ENCODE measurements around the gene KRT80. TPM values are rescaled to one million over a fixed set of nuclear protein-coding genes. Genes with fewer than 3 reads are reported as not detected.

Gene KRT80
- total RNA-seq, 4 donors from 2014 or later: 0.16 to 0.54 (median 0.31) TPM; not detected in 1

GRCh38 chr12:52160200-52160599 lies 31.6 kb downstream of the KRT80 start:
- no peak for ATAC-seq

GRCh38 chr12:52157566-52158150 lies 34.2 kb downstream of the KRT80 start:
- Histone ChIP-seq H3K4me1 (peaks cover 0 to 11% (median 4%) of the 10 kb centered on the region in 3 donors), H3K27me3 (no peaks in the 10 kb centered on the region), H3K36me3 (no peaks in the 10 kb centered on the region), H3K27ac (no peak overlapping the region), H3K4me3 (no peak overlapping the region), H3K9me3 (no peaks in the 10 kb centered on the region)
- TF ChIP-seq EP300 (IDR thresholded peaks at IDR 0.05) (no peak), POLR2AphosphoS5 (IDR thresholded peaks at IDR 0.05) (no peak), POLR2A (IDR thresholded peaks at IDR 0.05) (no peak), CTCF (IDR thresholded peaks at IDR 0.05) (no peak)
- no peak for ATAC-seq
- WGBS, 2 donors (ENCODE audit: low coverage in 1 of 2): 65 to 96% methylated on average over 4 of the region's 5 CpGs

More at GRCh38 chr12:52160200-52160599, 31.6 kb downstream of the KRT80 start:
- WGBS, 2 donors (ENCODE audit: low coverage in 1 of 2): 100% methylated on average over 1 of the region's 4 CpGs; no CpG with 5 or more reads in 1 of the 2 donors
- Histone ChIP-seq H3K4me1 (peaks cover 0 to 15% (median 2%) of the 10 kb centered on the region in 3 donors), H3K27ac (no peak overlapping the region), H3K4me3 (no peak overlapping the region), H3K9me3 (no peaks in the 10 kb centered on the region), H3K36me3 (no peaks in the 10 kb centered on the region), H3K27me3 (no peaks in the 10 kb centered on the region)
- TF ChIP-seq POLR2A (IDR thresholded peaks at IDR 0.05): no peak
- TF ChIP-seq CTCF (IDR thresholded peaks at IDR 0.05): no peak
- no peak for TF ChIP-seq EP300 (IDR thresholded peaks at IDR 0.05)
- TF ChIP-seq POLR2AphosphoS5 (IDR thresholded peaks at IDR 0.05): no peak

- no peaks in the 10 kb centered on the region for H3K36me3 ChIP-seq
These were observed 34.9 kb downstream of the KRT80 start for GRCh38 chr12:52156757-52157565.

GRCh38 chr12:52156311-52156710 lies 35.5 kb downstream of the KRT80 start:
- H3K9me3 ChIP-seq: no peaks in the 10 kb centered on the region
- no peak for ATAC-seq
- H3K4me3 ChIP-seq: no peak overlapping the region
- TF ChIP-seq POLR2AphosphoS5 (IDR thresholded peaks at IDR 0.05) (no peak), EP300 (IDR thresholded peaks at IDR 0.05) (no peak), CTCF (IDR thresholded peaks at IDR 0.05) (no peak), POLR2A (IDR thresholded peaks at IDR 0.05) (no peak)
- H3K36me3 ChIP-seq: no peaks in the 10 kb centered on the region
- peaks cover 0 to 24% (median 12%) of the 10 kb centered on the region in 3 donors for H3K4me1 ChIP-seq
- H3K27me3 ChIP-seq: peaks cover 5% of the 10 kb centered on the region
- 29% methylated on average over 1 of the region's 4 CpGs; no CpG with 5 or more reads in 1 of the 2 donors for WGBS, 2 donors (ENCODE audit: low coverage in 1 of 2)
- no peak overlapping the region for H3K27ac ChIP-seq

More at GRCh38 chr12:52156757-52157565, 34.9 kb downstream of the KRT80 start:
- H3K27ac ChIP-seq: no peak overlapping the region
- peak; percentile 48 for ATAC-seq
- WGBS, 2 donors (ENCODE audit: low coverage in 1 of 2): 25 to 70% methylated on average over 2 to 4 of the region's 15 CpGs
- no peak overlapping the region for H3K4me3 ChIP-seq
- peaks cover 0 to 18% (median 10%) of the 10 kb centered on the region in 3 donors for H3K4me1 ChIP-seq
- H3K27me3 ChIP-seq: peaks cover 5% of the 10 kb centered on the region
- no peaks in the 10 kb centered on the region for H3K9me3 ChIP-seq
- TF ChIP-seq CTCF (IDR thresholded peaks at IDR 0.05) (peak; percentile 88 to 93 (median 90)), POLR2AphosphoS5 (IDR thresholded peaks at IDR 0.05) (no peak)
